Esophagus squamous epithelium (tissue), 5 donors: ENCODE measurements around the gene SLC25A29. TPM values are rescaled to one million over a fixed set of nuclear protein-coding genes. Genes with fewer than 3 reads are reported as not detected.

Source experiments
- DNase-seq: peaks from one replicate; lab custom pipeline; 2025; lab: John Stamatoyannopoulos, UW
- H3K27ac ChIP-seq, 4 donors: fragments of 200-600 bp; sonication (generic); one replicate each; pipeline ENCODE4 v1.5.1; 2016 to 2019; ENCODE audit warnings: mild to moderate bottlenecking in 1 of 4
- H3K27me3 ChIP-seq, 4 donors: fragments of 200-600 bp; sonication (generic); 1 replicate in 3 of 4; 2 replicates in 1 of 4; pipeline versions ENCODE4 v1.5.1 to v1.6.0; 2017 to 2021; ENCODE audit warnings: antibody characterized with exemption in 1 of 4
- H3K36me3 ChIP-seq, 3 donors: fragments of 200-600 bp; sonication (generic); one replicate each; pipeline ENCODE4 v1.5.1; 2016 to 2019
- H3K4me1 ChIP-seq, 3 donors: fragments of 200-600 bp; sonication (generic); one replicate each; pipeline ENCODE4 v1.5.1; 2017 to 2019
- H3K4me3 ChIP-seq, 4 donors: fragments of 200-600 bp; sonication (generic); 1 replicate in 3 of 4; 2 replicates in 1 of 4; pipeline ENCODE4 v1.5.1; 2016 to 2019; ENCODE audit warnings: mild to moderate bottlenecking in 2 of 4, moderate library complexity in 1 of 4
- H3K9me3 ChIP-seq, 3 donors: fragments of 200-600 bp; sonication (generic); one replicate each; pipeline ENCODE4 v1.5.1; 2016 to 2019
- CTCF ChIP-seq, 6 experiments: fragments of 450-650 bp in 4 of 6; fragments of 200-600 bp in 2 of 6; sonication (generic) in 2 of 6; IDR thresholded peaks; one replicate each; pipeline ENCODE4 v1.5.1; 2016 to 2019; ENCODE audit warnings: antibody characterized with exemption in 6 of 6, mild to moderate bottlenecking in 4 of 6, moderate library complexity in 4 of 6
- POLR2A ChIP-seq, 4 donors: fragments of 450-650 bp; IDR thresholded peaks; one replicate each; pipeline ENCODE4 v1.6.1; 2017; ENCODE audit warnings: antibody characterized with exemption in 4 of 4, mild to moderate bottlenecking in 4 of 4, moderate library complexity in 3 of 4
- WGBS, 2 donors: methylation state at CpG; one replicate each; pipeline ENCODE4 v1.1.5; 2018; 5-methylcytosine and 5-hydroxymethylcytosine counted together
- intact Hi-C: fragments of 100-400 bp; cut with DNase I; formaldehyde crosslinking; loops from one replicate; pipeline ENCODE4 v1.15.0; 2022
- total RNA-seq, 4 donors: library from RNA; depleted of rRNA; stranded (reverse); fragments of >200 nt; gene quantifications; one replicate each; pipeline ENCODE4 v1.1.0, GENCODE V29; 2016
- donor health status: DM: yes; HTN: yes; CAD: no.

SLC25A29 gene
- total RNA-seq, 4 donors from 2014 or later, result 23.3 to 64.3 (median 55.6) TPM

- Histone ChIP-seq H3K4me1 (peaks cover 0 to 6% (median 3%) of the 10 kb centered on the region in 3 donors), H3K27me3 (no peaks in the 10 kb centered on the region), H3K4me3 (no peak overlapping the region), H3K27ac (no peak overlapping the region), H3K9me3 (no peaks in the 10 kb centered on the region), H3K36me3 (peaks cover 0 to 27% (median 0%) of the 10 kb centered on the region in 3 donors)
- TF ChIP-seq POLR2A (IDR thresholded peaks at IDR 0.05) (no peak), CTCF (IDR thresholded peaks at IDR 0.05) (no peak)
- 96% methylated on average over 4 of the region's 13 CpGs; no CpG with 5 or more reads in 1 of the 2 donors for WGBS, 2 donors
- DNase-seq, result no peak
- intact Hi-C loops, result no loop called here
Measured at GRCh38 chr14:100330388-100330931, 24.2 kb upstream of the SLC25A29 start.

- H3K4me1 ChIP-seq, result peaks cover 0 to 11% (median 7%) of the 10 kb centered on the region in 3 donors
- H3K9me3 ChIP-seq, result no peaks in the 10 kb centered on the region
- intact Hi-C loops, result no loop called here
- no peak overlapping the region for H3K27ac ChIP-seq
- peaks cover 0 to 22% (median 0%) of the 10 kb centered on the region in 3 donors for H3K36me3 ChIP-seq
- H3K4me3 ChIP-seq, result no peak overlapping the region
- TF ChIP-seq POLR2A (IDR thresholded peaks at IDR 0.05), result no peak
- no peak for TF ChIP-seq CTCF (IDR thresholded peaks at IDR 0.05)
- no peaks in the 10 kb centered on the region for H3K27me3 ChIP-seq
- no peak for DNase-seq
- 90% methylated on average over 2 of the region's 11 CpGs; no CpG with 5 or more reads in 1 of the 2 donors for WGBS, 2 donors
Measured at GRCh38 chr14:100330007-100330344, 23.7 kb upstream of the SLC25A29 start.

GRCh38 chr14:100329233-100330006, 23.2 kb upstream of the SLC25A29 start:
- H3K9me3 ChIP-seq, result no peaks in the 10 kb centered on the region
- WGBS, 2 donors, result 82 to 90% methylated on average over 3 to 9 of the region's 36 CpGs
- TF ChIP-seq CTCF (IDR thresholded peaks at IDR 0.05), result no peak
- TF ChIP-seq POLR2A (IDR thresholded peaks at IDR 0.05), result no peak
- H3K27ac ChIP-seq, result no peak overlapping the region
- no peaks in the 10 kb centered on the region for H3K27me3 ChIP-seq
- DNase-seq, result no peak
- intact Hi-C loops, result no loop called here
- H3K4me1 ChIP-seq, result peaks cover 0 to 17% (median 7%) of the 10 kb centered on the region in 3 donors
- H3K36me3 ChIP-seq, result peaks cover 0 to 16% (median 0%) of the 10 kb centered on the region in 3 donors
- H3K4me3 ChIP-seq, result no peak overlapping the region

GRCh38 chr14:100328495-100329163, 22.4 kb upstream of the SLC25A29 start:
- Histone ChIP-seq H3K4me1 (peaks cover 0 to 18% (median 7%) of the 10 kb centered on the region in 3 donors), H3K36me3 (peaks cover 0 to 8% (median 0%) of the 10 kb centered on the region in 3 donors), H3K27ac (no peak overlapping the region), H3K9me3 (no peaks in the 10 kb centered on the region), H3K27me3 (no peaks in the 10 kb centered on the region), H3K4me3 (no peak overlapping the region)
- intact Hi-C loops, result no loop called here
- TF ChIP-seq POLR2A (IDR thresholded peaks at IDR 0.05) (no peak), CTCF (IDR thresholded peaks at IDR 0.05) (no peak)
- 74% methylated on average over 5 of the region's 32 CpGs; no CpG with 5 or more reads in 1 of the 2 donors for WGBS, 2 donors
- no peak for DNase-seq

- intact Hi-C loops, result no loop called here
- Histone ChIP-seq H3K27ac (no peak overlapping the region), H3K9me3 (no peaks in the 10 kb centered on the region), H3K27me3 (no peaks in the 10 kb centered on the region), H3K4me3 (no peak overlapping the region), H3K36me3 (no peaks in the 10 kb centered on the region), H3K4me1 (peaks cover 0 to 18% (median 7%) of the 10 kb centered on the region in 3 donors)
- DNase-seq, result no peak
- TF ChIP-seq POLR2A (IDR thresholded peaks at IDR 0.05) (no peak), CTCF (IDR thresholded peaks at IDR 0.05) (no peak)
- WGBS, 2 donors, result 80 to 95% methylated on average over 1 to 8 of the region's 24 CpGs
Measured at GRCh38 chr14:100327128-100327527, 20.9 kb upstream of the SLC25A29 start.
